Measurements from ENCODE around the gene LYAR. TPM values are rescaled to one million over a fixed set of nuclear protein-coding genes. Genes with fewer than 3 reads are reported as not detected.
"Not testable (repeated sequence)": the region's sequence is repeated elsewhere in the genome, so short reads cannot be mapped to it uniquely, and the experiment has no call there.

Gene LYAR
- total and polyA plus RNA-seq, 9 donors, result 11.3 to 19.3 (median 15.3) TPM

GRCh38 chr4:4269331-4269731, 20.6 kb downstream of the LYAR start:
- 82% methylated on average over 2 of the region's 11 CpGs for WGBS (ENCODE audit: insufficient coverage)
- no peaks in the 10 kb centered on the region for H3K4me1 ChIP-seq (ENCODE audit: control insufficient read depth, insufficient read depth, low read length)
- H3K36me3 ChIP-seq (ENCODE audit: control insufficient read depth, insufficient read depth, low read length), result peaks cover 44% of the 10 kb centered on the region

GRCh38 chr4:4268776-4269175, 21.2 kb downstream of the LYAR start:
- no peak for DNase-seq
- no peaks in the 10 kb centered on the region for H3K4me1 ChIP-seq (ENCODE audit: control insufficient read depth, insufficient read depth, low read length)
- no peak overlapping the region for H3K27ac ChIP-seq (ENCODE audit: low read length)
- H3K4me3 ChIP-seq (ENCODE audit: low read length), result no peak overlapping the region
- H3K36me3 ChIP-seq (ENCODE audit: control insufficient read depth, insufficient read depth, low read length), result peaks cover 40% of the 10 kb centered on the region
- H3K9me3 ChIP-seq (replicated peaks; ENCODE audit: control insufficient read depth, low read depth, low read length), result no peaks in the 10 kb centered on the region
- WGBS (ENCODE audit: insufficient coverage), result 83% methylated on average over 1 of the region's 1 CpG
- H3K27me3 ChIP-seq (ENCODE audit: control insufficient read depth, insufficient read depth, low read length), result no peaks in the 10 kb centered on the region

More at GRCh38 chr4:4269331-4269731, 20.6 kb downstream of the LYAR start:
- no peak overlapping the region for H3K4me3 ChIP-seq (ENCODE audit: low read length)
- no peak overlapping the region for H3K27ac ChIP-seq (ENCODE audit: low read length)
- no peaks in the 10 kb centered on the region for H3K9me3 ChIP-seq (replicated peaks; ENCODE audit: control insufficient read depth, low read depth, low read length)
- no peaks in the 10 kb centered on the region for H3K27me3 ChIP-seq (ENCODE audit: control insufficient read depth, insufficient read depth, low read length)
- no peak for DNase-seq

GRCh38 chr4:4267981-4268380, 22.0 kb downstream of the LYAR start:
- Histone ChIP-seq H3K36me3 (ENCODE audit: control insufficient read depth, insufficient read depth, low read length) (peaks cover 32% of the 10 kb centered on the region), H3K4me3 (ENCODE audit: low read length) (no peak overlapping the region), H3K4me1 (ENCODE audit: control insufficient read depth, insufficient read depth, low read length) (no peaks in the 10 kb centered on the region), H3K9me3 (replicated peaks; ENCODE audit: control insufficient read depth, low read depth, low read length) (no peaks in the 10 kb centered on the region), H3K27me3 (ENCODE audit: control insufficient read depth, insufficient read depth, low read length) (no peaks in the 10 kb centered on the region), H3K27ac (ENCODE audit: low read length) (no peak overlapping the region)
- WGBS (ENCODE audit: insufficient coverage), result no CpG with 5 or more reads among the region's 5 CpGs
- DNase-seq, result no peak

GRCh38 chr4:4260185-4260751, 29.7 kb downstream of the LYAR start:
- Histone ChIP-seq H3K4me1 (ENCODE audit: control insufficient read depth, insufficient read depth, low read length) (no peaks in the 10 kb centered on the region), H3K27ac (ENCODE audit: low read length) (no peak overlapping the region), H3K36me3 (ENCODE audit: control insufficient read depth, insufficient read depth, low read length) (no peaks in the 10 kb centered on the region), H3K27me3 (ENCODE audit: control insufficient read depth, insufficient read depth, low read length) (no peaks in the 10 kb centered on the region), H3K4me3 (ENCODE audit: low read length) (no peak overlapping the region), H3K9me3 (replicated peaks; ENCODE audit: control insufficient read depth, low read depth, low read length) (no peaks in the 10 kb centered on the region)
- WGBS (ENCODE audit: insufficient coverage), result 71% methylated on average over 1 of the region's 6 CpGs
- no peak for DNase-seq

- Histone ChIP-seq H3K36me3 (ENCODE audit: control insufficient read depth, insufficient read depth, low read length) (no peaks in the 10 kb centered on the region), H3K27me3 (ENCODE audit: control insufficient read depth, insufficient read depth, low read length) (no peaks in the 10 kb centered on the region), H3K4me3 (ENCODE audit: low read length) (no peak overlapping the region), H3K27ac (ENCODE audit: low read length) (no peak overlapping the region), H3K9me3 (replicated peaks; ENCODE audit: control insufficient read depth, low read depth, low read length) (no peaks in the 10 kb centered on the region), H3K4me1 (ENCODE audit: control insufficient read depth, insufficient read depth, low read length) (no peaks in the 10 kb centered on the region)
- 29% methylated on average over 1 of the region's 9 CpGs for WGBS (ENCODE audit: insufficient coverage)
- DNase-seq, result no peak
Observed at GRCh38 chr4:4259484-4260100, 30.4 kb downstream of the LYAR start.

- WGBS (ENCODE audit: insufficient coverage), result no CpG with 5 or more reads among the region's 3 CpGs
Observed at GRCh38 chr4:4257705-4258104, 32.2 kb downstream of the LYAR start.

GRCh38 chr4:4256799-4257198, 33.2 kb downstream of the LYAR start:
- Histone ChIP-seq H3K4me1 (ENCODE audit: control insufficient read depth, insufficient read depth, low read length) (no peaks in the 10 kb centered on the region), H3K9me3 (replicated peaks; ENCODE audit: control insufficient read depth, low read depth, low read length) (no peaks in the 10 kb centered on the region), H3K36me3 (ENCODE audit: control insufficient read depth, insufficient read depth, low read length) (no peaks in the 10 kb centered on the region), H3K27ac (ENCODE audit: low read length) (no peak overlapping the region), H3K4me3 (ENCODE audit: low read length) (no peak overlapping the region), H3K27me3 (ENCODE audit: control insufficient read depth, insufficient read depth, low read length) (no peaks in the 10 kb centered on the region)
- WGBS (ENCODE audit: insufficient coverage), result 52% methylated on average over 10 of the region's 10 CpGs
- peak; percentile 12 for DNase-seq

More at GRCh38 chr4:4257705-4258104, 32.2 kb downstream of the LYAR start:
- H3K4me1 ChIP-seq (ENCODE audit: control insufficient read depth, insufficient read depth, low read length); H3K36me3 ChIP-seq (ENCODE audit: control insufficient read depth, insufficient read depth, low read length); H3K27ac ChIP-seq (ENCODE audit: low read length); H3K9me3 ChIP-seq (replicated peaks; ENCODE audit: control insufficient read depth, low read depth, low read length); DNase-seq; H3K27me3 ChIP-seq (ENCODE audit: control insufficient read depth, insufficient read depth, low read length); H3K4me3 ChIP-seq (ENCODE audit: low read length): not testable (repeated sequence)

DNA sequence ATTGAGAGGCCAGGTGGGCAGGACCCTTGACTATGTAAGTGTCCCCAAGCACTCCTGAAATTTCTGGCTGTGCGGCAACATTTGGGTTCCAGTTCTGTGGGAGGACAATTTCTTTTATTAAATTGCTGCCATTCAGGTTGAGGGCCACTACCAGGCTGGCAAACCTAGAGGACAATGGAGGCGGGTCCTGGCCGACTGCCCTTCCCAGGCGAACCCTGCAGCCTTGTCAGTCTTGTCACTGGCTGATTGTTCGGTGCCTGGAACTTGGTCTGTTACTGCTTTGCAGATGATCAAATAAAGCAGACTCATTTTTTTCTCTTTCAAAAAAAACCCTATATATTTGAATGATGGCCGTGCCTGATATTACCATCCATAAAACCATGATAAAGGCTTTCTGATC, 35.3 kb downstream of the LYAR start:
- Histone ChIP-seq H3K27me3 (ENCODE audit: control insufficient read depth, insufficient read depth, low read length) (no peaks in the 10 kb centered on the region), H3K27ac (ENCODE audit: low read length) (no peak overlapping the region), H3K36me3 (ENCODE audit: control insufficient read depth, insufficient read depth, low read length) (no peaks in the 10 kb centered on the region), H3K4me1 (ENCODE audit: control insufficient read depth, insufficient read depth, low read length) (peaks cover 5% of the 10 kb centered on the region), H3K4me3 (ENCODE audit: low read length) (no peak overlapping the region), H3K9me3 (replicated peaks; ENCODE audit: control insufficient read depth, low read depth, low read length) (no peaks in the 10 kb centered on the region)
- DNase-seq, result no peak
- WGBS (ENCODE audit: insufficient coverage), result 86% methylated on average over 3 of the region's 6 CpGs

DNA sequence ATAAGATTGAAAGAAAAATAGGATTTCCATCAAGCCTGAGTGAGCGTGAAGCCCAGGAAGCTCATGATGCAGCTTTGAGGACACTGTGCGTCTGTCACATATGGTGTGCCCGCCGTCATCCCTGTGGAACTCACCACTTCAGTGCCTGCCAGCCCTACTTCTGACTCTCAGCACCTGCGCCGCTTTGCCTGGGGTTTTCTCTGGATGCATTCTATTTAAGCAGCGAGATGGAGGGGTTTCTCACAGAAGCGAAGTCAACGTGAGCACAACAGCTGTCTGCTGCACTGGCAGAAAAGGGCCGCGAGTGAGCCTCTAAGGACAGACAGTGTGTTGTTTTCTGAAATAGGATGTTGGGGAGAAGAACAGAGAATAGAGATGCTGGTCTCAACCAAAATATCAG, 35.8 kb downstream of the LYAR start:
- Histone ChIP-seq H3K27ac (ENCODE audit: low read length) (no peak overlapping the region), H3K4me1 (ENCODE audit: control insufficient read depth, insufficient read depth, low read length) (peaks cover 7% of the 10 kb centered on the region), H3K9me3 (replicated peaks; ENCODE audit: control insufficient read depth, low read depth, low read length) (no peaks in the 10 kb centered on the region), H3K4me3 (ENCODE audit: low read length) (no peak overlapping the region), H3K27me3 (ENCODE audit: control insufficient read depth, insufficient read depth, low read length) (no peaks in the 10 kb centered on the region), H3K36me3 (ENCODE audit: control insufficient read depth, insufficient read depth, low read length) (no peaks in the 10 kb centered on the region)
- whole genome bisulfite sequencing (ENCODE audit: insufficient coverage), result 72% methylated on average over 7 of the region's 11 CpGs
- DNase-seq, result no peak

- H3K4me3 ChIP-seq (ENCODE audit: low read length), result no peak overlapping the region
- DNase-seq, result no peak
- H3K27me3 ChIP-seq (ENCODE audit: control insufficient read depth, insufficient read depth, low read length), result no peaks in the 10 kb centered on the region
- H3K9me3 ChIP-seq (replicated peaks; ENCODE audit: control insufficient read depth, low read depth, low read length), result no peaks in the 10 kb centered on the region
- H3K36me3 ChIP-seq (ENCODE audit: control insufficient read depth, insufficient read depth, low read length), result peaks cover 6% of the 10 kb centered on the region
- WGBS (ENCODE audit: insufficient coverage), result 71% methylated on average over 4 of the region's 8 CpGs
- no peak overlapping the region for H3K27ac ChIP-seq (ENCODE audit: low read length)
- peaks cover 16% of the 10 kb centered on the region for H3K4me1 ChIP-seq (ENCODE audit: control insufficient read depth, insufficient read depth, low read length)
Observed at GRCh38 chr4:4249866-4250265, 40.1 kb downstream of the LYAR start.

Measured in muscle of leg (tissue), 11 donors.